ENCODE measurements around the gene TRIM54. TPM values are rescaled to one million over a fixed set of nuclear protein-coding genes. Genes with fewer than 3 reads are reported as not detected.

TRIM54 gene
- total RNA-seq, 6 experiments from 2014 or later, result 0.14 to 0.25 TPM; not detected in 4

DNA sequence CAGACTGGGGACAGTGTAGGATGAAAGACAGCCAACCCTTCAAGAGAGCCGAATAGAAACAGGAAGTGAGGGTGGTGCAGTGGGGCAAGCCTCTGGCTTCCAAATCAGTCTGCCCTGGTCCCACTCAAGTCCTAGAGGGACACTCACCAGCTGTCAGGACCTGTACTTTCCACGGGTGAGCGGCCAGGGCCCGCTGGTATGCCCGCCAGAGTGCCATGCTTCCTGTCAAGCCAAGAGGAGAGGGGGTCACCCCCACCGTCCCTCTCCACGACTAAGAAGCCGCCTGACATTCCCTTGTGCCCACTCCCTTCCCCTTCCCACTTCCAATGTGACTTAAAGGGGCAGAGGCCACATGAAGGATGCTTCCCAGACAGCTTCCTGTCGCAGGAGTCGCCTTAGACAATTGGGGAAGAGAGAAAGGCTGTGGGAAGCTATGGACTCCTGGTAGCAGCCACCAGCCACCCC, 40.1 kb downstream of the TRIM54 start:
- intact Hi-C loops (cut with DNase I), result no loop called here
- Histone ChIP-seq H3K27ac (peak overlapping the region; percentile 85 to 95 (median 94)), H3K27me3 (no peaks in the 10 kb centered on the region), H3K4me3 (peak overlapping the region; percentile 72 to 83 (median 74)), H3K9me3 (no peaks in the 10 kb centered on the region), H3K36me3 (peaks cover 0 to 15% (median 3%) of the 10 kb centered on the region in 4 donors), H3K4me1 (peaks cover 0 to 20% (median 9%) of the 10 kb centered on the region in 4 donors)
- ATAC-seq, result peak; percentile 1 to 23 (median 4)
- TF ChIP-seq, protein P1, sequence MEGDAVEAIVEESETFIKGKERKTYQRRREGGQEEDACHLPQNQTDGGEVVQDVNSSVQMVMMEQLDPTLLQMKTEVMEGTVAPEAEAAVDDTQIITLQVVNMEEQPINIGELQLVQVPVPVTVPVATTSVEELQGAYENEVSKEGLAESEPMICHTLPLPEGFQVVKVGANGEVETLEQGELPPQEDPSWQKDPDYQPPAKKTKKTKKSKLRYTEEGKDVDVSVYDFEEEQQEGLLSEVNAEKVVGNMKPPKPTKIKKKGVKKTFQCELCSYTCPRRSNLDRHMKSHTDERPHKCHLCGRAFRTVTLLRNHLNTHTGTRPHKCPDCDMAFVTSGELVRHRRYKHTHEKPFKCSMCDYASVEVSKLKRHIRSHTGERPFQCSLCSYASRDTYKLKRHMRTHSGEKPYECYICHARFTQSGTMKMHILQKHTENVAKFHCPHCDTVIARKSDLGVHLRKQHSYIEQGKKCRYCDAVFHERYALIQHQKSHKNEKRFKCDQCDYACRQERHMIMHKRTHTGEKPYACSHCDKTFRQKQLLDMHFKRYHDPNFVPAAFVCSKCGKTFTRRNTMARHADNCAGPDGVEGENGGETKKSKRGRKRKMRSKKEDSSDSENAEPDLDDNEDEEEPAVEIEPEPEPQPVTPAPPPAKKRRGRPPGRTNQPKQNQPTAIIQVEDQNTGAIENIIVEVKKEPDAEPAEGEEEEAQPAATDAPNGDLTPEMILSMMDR (IDR thresholded peaks at IDR 0.05), result no peak
- no peak for TF ChIP-seq POLR2A (IDR thresholded peaks at IDR 0.05)
- peak in 2 of 3 donors; percentile 32 to 57 for DNase-seq
- WGBS (ENCODE audit: insufficient coverage, low coverage, low lambda C conversion rate, missing lambda C conversion rate), result 0% methylated on average over 5 of the region's 10 CpGs

DNA sequence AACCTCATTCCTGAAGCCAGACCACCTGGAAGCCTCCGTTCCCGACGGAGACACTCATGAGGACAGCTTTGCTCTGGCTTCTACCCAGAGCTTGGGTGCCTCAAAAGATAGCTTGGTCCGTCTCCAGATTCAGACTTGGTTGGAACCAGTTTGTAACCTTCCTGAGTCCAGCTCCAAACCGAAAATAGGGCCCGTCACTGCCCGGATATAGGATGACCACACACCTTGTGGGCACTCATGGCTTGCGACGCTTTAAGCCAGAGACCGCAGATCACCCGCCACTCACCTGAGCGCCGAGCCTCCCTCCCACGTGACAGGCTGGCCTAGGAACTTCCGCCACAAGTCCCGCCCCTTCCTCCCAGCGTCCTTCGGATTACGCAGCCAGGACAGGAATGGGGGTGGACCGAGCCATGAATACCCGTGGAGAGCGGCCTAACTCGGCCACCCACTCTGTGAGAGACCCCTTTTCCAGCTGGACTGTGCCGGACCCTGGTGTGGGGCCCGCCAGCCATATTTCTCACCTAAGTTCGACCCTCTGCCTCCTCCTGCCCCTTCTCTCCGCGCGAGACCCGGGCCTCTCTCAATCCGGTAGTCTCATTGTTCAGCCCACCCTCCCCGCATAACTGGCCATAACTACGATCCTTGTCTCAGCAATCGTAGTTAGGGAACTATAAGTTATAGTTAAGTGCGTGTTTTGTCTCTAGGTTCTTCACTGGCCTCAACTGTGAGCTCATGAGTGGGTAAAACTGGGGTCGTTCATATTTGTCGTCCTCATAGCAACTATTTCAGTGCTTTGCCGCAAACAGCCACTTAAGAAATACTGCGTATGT, 40.8 kb downstream of the TRIM54 start, which contains the start of gene MPV17:
Gene MPV17 (minus strand): TSS at position 332 of the 830 bp plus-strand sequence. CDS start 580 bp downstream, outside the sequence.
- peaks cover 0 to 21% (median 5%) of the 10 kb centered on the region in 4 donors for H3K36me3 ChIP-seq

DNA sequence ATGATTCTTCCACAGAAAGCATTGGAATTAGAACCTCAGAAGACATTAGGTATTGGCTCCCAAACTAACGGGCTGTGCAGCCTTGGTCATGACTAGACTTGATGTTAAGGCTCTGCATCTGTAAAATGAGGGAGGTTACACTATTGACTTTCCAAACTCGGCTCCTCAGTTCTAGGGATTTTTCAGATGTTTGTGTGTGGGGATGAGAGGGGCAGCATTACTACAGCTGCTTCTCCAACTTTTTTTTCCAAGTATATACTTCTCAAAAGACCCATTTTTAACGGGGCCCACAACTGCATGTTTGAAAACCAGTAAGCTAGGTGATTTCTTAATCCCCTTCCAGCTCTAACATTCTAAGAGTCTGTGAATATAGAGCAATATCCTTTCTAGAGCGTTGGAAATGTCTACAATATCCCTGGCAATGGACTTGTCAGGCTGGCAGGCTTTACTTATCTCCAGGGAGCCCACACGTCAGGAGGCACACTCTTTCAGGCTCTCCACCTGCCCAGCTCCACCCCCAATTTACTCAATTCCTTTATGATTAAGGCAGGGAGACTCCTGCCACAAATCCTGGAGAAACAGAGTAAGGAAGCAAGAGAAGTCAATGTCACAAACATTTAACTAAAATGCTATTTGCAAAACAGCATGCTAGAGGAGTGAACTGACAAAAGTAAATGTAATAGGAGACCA, 41.5 kb downstream of the TRIM54 start:
- Histone ChIP-seq H3K4me1 (peaks cover 0 to 20% (median 9%) of the 10 kb centered on the region in 4 donors), H3K27me3 (no peaks in the 10 kb centered on the region), H3K36me3 (peaks cover 0 to 29% (median 9%) of the 10 kb centered on the region in 4 donors), H3K27ac (peak overlapping the region; percentile 85 to 95 (median 94)), H3K9me3 (no peaks in the 10 kb centered on the region), H3K4me3 (peak overlapping the region; percentile 72 to 83 (median 74))
- WGBS (ENCODE audit: insufficient coverage, low coverage, low lambda C conversion rate, missing lambda C conversion rate), result 8% methylated on average over 5 of the region's 5 CpGs
- no peak for TF ChIP-seq POLR2A (IDR thresholded peaks at IDR 0.05)
- TF ChIP-seq, protein P1 (IDR thresholded peaks at IDR 0.05), result no peak
- intact Hi-C loops (cut with DNase I), result no loop called here
- peak in 3 of 4 donors; percentile 2 to 14 (median 2) for ATAC-seq
- no peak for DNase-seq

More for the DNA sequence above, 40.8 kb downstream of the TRIM54 start, which contains the start of gene MPV17:
- TF ChIP-seq POLR2A (IDR thresholded peaks at IDR 0.05), result peak; percentile 97
- TF ChIP-seq, protein P1 (IDR thresholded peaks at IDR 0.05), result no peak
- Histone ChIP-seq H3K27me3 (no peaks in the 10 kb centered on the region), H3K9me3 (no peaks in the 10 kb centered on the region), H3K4me3 (peak within 1 kb of the TSS; percentile 72 to 83 (median 74)), H3K4me1 (peaks cover 0 to 20% (median 9%) of the 10 kb centered on the region in 4 donors), H3K27ac (peak within 1 kb of the TSS; percentile 85 to 95 (median 94))
- ATAC-seq (peak; percentile 86 to 96 (median 92)), DNase-seq (peak; percentile 93 to 95 (median 94))
- 0% methylated on average over 18 of the region's 39 CpGs for WGBS (ENCODE audit: insufficient coverage, low coverage, low lambda C conversion rate, missing lambda C conversion rate)
- intact Hi-C loops (cut with DNase I), result no loop called here

DNA sequence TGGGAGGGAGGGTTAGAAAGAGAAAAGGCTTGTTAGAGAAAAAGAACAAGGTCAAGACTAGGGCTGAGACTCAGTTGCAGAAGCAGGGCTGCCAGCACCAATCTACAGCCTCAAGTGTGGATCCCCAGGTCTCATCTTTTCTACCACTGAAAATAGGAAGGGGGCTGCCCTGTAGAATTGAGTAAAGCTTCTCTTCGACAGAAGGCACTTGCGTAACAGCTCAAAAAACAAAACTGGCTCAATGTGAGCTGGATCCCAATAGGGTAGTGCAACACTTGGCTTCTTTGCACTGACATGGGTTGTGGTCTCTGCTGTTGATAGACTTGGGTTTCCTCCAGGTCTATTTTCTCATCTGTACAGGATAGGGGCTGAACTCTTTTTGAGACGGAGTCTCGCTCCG, 42.5 kb downstream of the TRIM54 start:
- no peak overlapping the region for H3K27ac ChIP-seq
- peaks cover 0 to 39% (median 14%) of the 10 kb centered on the region in 4 donors for H3K36me3 ChIP-seq
- peaks cover 0 to 20% (median 9%) of the 10 kb centered on the region in 4 donors for H3K4me1 ChIP-seq
- no peak for TF ChIP-seq POLR2A (IDR thresholded peaks at IDR 0.05)
- TF ChIP-seq, protein P1 (IDR thresholded peaks at IDR 0.05), result no peak
- no peaks in the 10 kb centered on the region for H3K9me3 ChIP-seq
- DNase-seq (no peak), ATAC-seq (no peak)
- no peaks in the 10 kb centered on the region for H3K27me3 ChIP-seq
- WGBS (ENCODE audit: insufficient coverage, low coverage, low lambda C conversion rate, missing lambda C conversion rate), result 61% methylated on average over 2 of the region's 5 CpGs
- intact Hi-C loops (cut with DNase I), result no loop called here
- H3K4me3 ChIP-seq, result no peak overlapping the region

Measured in right lobe of liver (tissue), 6 donors.